ENCODE measurements around the gene SH3PXD2B. TPM values are rescaled to one million over a fixed set of nuclear protein-coding genes. Genes with fewer than 3 reads are reported as not detected.

SH3PXD2B gene
- total RNA-seq, 6 experiments from 2014 or later, result 2.5 to 6.8 (median 5.2) TPM

DNA sequence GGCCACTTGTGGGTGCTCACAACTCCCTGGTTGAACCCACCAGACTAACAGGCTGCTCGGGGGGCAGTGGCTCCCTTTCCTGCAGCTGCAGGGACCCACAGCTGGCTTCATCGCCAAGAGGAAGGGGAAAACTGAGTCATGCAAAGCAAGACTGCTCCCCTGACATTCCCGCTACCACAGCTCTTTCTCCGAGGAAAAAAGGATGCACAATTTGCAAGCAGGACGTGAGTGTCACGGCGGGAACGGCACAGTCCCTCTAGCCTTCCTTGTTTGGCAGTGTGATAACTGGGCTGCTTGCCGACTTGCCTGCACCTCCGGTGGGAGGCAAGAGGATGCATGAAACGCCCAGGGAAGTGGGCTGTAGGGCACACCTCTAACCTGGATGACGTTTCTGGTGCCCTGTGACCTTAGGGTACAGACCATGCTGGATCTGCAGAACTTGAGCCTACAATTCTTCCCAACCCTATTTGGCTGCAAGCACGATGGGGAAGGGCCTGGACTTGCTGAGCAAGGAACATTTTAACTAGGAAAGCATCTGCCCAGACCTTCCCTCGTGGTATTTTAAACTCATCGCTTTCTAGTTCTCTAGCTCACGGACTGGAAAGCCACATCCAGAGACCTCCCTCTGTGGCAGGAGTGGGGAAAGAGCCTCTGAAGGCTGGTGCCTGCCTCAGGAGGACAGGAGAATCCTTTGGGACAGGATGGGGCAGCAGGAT, 7.8 kb downstream of the SH3PXD2B start:
- no peak for DNase-seq
- no peak overlapping the region for H3K27ac ChIP-seq
- WGBS (ENCODE audit: insufficient coverage, low coverage, low lambda C conversion rate, missing lambda C conversion rate), result 58% methylated on average over 5 of the region's 16 CpGs
- no peaks in the 10 kb centered on the region for H3K36me3 ChIP-seq
- TF ChIP-seq, protein P1, sequence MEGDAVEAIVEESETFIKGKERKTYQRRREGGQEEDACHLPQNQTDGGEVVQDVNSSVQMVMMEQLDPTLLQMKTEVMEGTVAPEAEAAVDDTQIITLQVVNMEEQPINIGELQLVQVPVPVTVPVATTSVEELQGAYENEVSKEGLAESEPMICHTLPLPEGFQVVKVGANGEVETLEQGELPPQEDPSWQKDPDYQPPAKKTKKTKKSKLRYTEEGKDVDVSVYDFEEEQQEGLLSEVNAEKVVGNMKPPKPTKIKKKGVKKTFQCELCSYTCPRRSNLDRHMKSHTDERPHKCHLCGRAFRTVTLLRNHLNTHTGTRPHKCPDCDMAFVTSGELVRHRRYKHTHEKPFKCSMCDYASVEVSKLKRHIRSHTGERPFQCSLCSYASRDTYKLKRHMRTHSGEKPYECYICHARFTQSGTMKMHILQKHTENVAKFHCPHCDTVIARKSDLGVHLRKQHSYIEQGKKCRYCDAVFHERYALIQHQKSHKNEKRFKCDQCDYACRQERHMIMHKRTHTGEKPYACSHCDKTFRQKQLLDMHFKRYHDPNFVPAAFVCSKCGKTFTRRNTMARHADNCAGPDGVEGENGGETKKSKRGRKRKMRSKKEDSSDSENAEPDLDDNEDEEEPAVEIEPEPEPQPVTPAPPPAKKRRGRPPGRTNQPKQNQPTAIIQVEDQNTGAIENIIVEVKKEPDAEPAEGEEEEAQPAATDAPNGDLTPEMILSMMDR (IDR thresholded peaks at IDR 0.05), result no peak
- no peak for TF ChIP-seq POLR2A (IDR thresholded peaks at IDR 0.05)
- ATAC-seq, result peak in 2 of 4 donors; percentile 18 to 28
- no peaks in the 10 kb centered on the region for H3K9me3 ChIP-seq
- no peak overlapping the region for H3K4me3 ChIP-seq
- H3K27me3 ChIP-seq, result no peaks in the 10 kb centered on the region
- intact Hi-C loops (cut with DNase I), result no loop called here
- H3K4me1 ChIP-seq, result no peaks in the 10 kb centered on the region

DNA sequence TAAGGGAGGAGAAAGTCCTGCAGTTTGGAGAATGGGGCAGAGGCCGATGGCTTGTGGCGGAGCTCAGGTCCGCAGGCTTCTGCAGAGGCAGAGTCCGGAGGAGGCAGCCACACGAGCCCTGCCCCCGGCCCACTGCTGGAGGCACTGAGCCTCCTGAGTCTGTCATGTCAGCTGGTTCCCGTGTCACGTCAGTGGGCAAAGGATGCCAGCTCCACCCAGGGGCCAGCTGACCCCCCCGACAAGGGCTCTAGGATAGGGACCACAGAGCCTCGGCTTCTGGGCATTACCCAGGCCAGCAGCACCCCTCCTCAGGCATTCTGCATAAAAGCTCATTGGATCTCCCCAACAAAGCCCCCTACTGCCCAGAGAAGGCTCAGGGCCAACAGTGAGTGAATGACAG, 8.5 kb downstream of the SH3PXD2B start:
- H3K4me1 ChIP-seq, result no peaks in the 10 kb centered on the region
- no peaks in the 10 kb centered on the region for H3K36me3 ChIP-seq
- ATAC-seq (no peak), DNase-seq (no peak)
- H3K9me3 ChIP-seq, result no peaks in the 10 kb centered on the region
- H3K27ac ChIP-seq, result no peak overlapping the region
- no peak for TF ChIP-seq POLR2A (IDR thresholded peaks at IDR 0.05)
- TF ChIP-seq, protein P1 (IDR thresholded peaks at IDR 0.05), result no peak
- no CpG with 5 or more reads among the region's 10 CpGs for WGBS (ENCODE audit: insufficient coverage, low coverage, low lambda C conversion rate, missing lambda C conversion rate)
- intact Hi-C loops (cut with DNase I), result no loop called here
- H3K27me3 ChIP-seq, result no peaks in the 10 kb centered on the region
- H3K4me3 ChIP-seq, result no peak overlapping the region

- TF ChIP-seq, protein P1 (IDR thresholded peaks at IDR 0.05), result no peak
- no peak for TF ChIP-seq POLR2A (IDR thresholded peaks at IDR 0.05)
These were observed 9.5 kb downstream of the SH3PXD2B start for GRCh38 chr5:172444626-172445365.

DNA sequence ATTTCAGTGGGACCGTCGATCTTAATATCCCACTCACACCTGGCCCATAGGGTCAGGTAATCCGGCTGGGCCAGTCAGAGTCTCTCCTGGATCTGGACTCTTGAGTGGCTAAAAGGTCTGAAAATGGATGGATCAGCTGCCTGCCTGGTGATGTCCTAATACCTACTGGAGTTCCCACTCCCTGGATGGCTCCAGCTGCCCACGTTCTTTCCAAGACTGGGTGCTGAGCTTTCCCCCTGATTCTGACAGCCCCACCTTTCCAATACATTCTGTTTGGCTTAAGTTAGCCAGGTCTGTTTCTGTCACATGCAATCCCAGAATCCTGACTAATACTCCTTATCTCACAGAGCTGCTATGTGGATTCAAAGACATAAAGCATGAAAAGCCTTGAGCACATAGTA, 10.2 kb downstream of the SH3PXD2B start:
- Histone ChIP-seq H3K4me3 (no peak overlapping the region), H3K4me1 (no peaks in the 10 kb centered on the region), H3K9me3 (no peaks in the 10 kb centered on the region), H3K27me3 (no peaks in the 10 kb centered on the region), H3K36me3 (no peaks in the 10 kb centered on the region), H3K27ac (no peak overlapping the region)
- TF ChIP-seq, protein P1 (IDR thresholded peaks at IDR 0.05), result no peak
- no peak for TF ChIP-seq POLR2A (IDR thresholded peaks at IDR 0.05)
- intact Hi-C loops (cut with DNase I), result no loop called here
- DNase-seq (no peak), ATAC-seq (peak in 1 of 4 donors; percentile 13)
- WGBS (ENCODE audit: insufficient coverage, low coverage, low lambda C conversion rate, missing lambda C conversion rate), result 96% methylated on average over 4 of the region's 4 CpGs

More at GRCh38 chr5:172444626-172445365, 9.5 kb downstream of the SH3PXD2B start:
- H3K4me1 ChIP-seq, result no peaks in the 10 kb centered on the region
- intact Hi-C loops (cut with DNase I), result no loop called here
- H3K27ac ChIP-seq, result no peak overlapping the region
- DNase-seq, result no peak
- 78% methylated on average over 7 of the region's 8 CpGs for WGBS (ENCODE audit: insufficient coverage, low coverage, low lambda C conversion rate, missing lambda C conversion rate)
- H3K4me3 ChIP-seq, result no peak overlapping the region
- no peak for ATAC-seq
- H3K9me3 ChIP-seq, result no peaks in the 10 kb centered on the region
- H3K27me3 ChIP-seq, result no peaks in the 10 kb centered on the region
- no peaks in the 10 kb centered on the region for H3K36me3 ChIP-seq

All from right lobe of liver (tissue), 6 donors.